ENCODE measurements around the gene MTG1.

- TF ChIP-seq CTCF (IDR thresholded peaks at IDR 0.05; ENCODE audit: insufficient read depth, low read depth, low read length) = no peak
- TF ChIP-seq EZH2 (IDR thresholded peaks at IDR 0.05; ENCODE audit: insufficient read depth, low read length) = no peak
Observed at GRCh38 chr10:133370030-133370786, 23.7 kb upstream of the MTG1 start.

Data from astrocyte (in vitro differentiated cells and primary cell).